Activated T-cell treated with anti-CD3 and anti-CD28 coated beads for 48 hours (primary cell): ENCODE measurements around the gene AZI2.

Experiments used
- DNase-seq: peaks from one replicate; pipeline ENCODE4 v3.0.0-alpha.2; 2020; ENCODE audit warnings: low read depth

Gene AZI2

GRCh38 chr3:28301688-28302087, 46.9 kb downstream of the AZI2 start:
- no peak for DNase-seq

GRCh38 chr3:28300345-28300962, 48.2 kb downstream of the AZI2 start:
- no peak for DNase-seq

GRCh38 chr3:28299705-28300104, 48.9 kb downstream of the AZI2 start:
- no peak for DNase-seq

GRCh38 chr3:28295898-28296490, 52.6 kb downstream of the AZI2 start:
- no peak for DNase-seq

- no peak for DNase-seq
Measured at GRCh38 chr3:28294667-28295413, 53.8 kb downstream of the AZI2 start.

- no peak for DNase-seq
Measured at GRCh38 chr3:28292622-28293021, 56.0 kb downstream of the AZI2 start.

GRCh38 chr3:28291577-28291976, 57.0 kb downstream of the AZI2 start:
- no peak for DNase-seq

GRCh38 chr3:28290863-28291300, 57.7 kb downstream of the AZI2 start:
- no peak for DNase-seq

GRCh38 chr3:28287046-28287445, 61.6 kb downstream of the AZI2 start:
- no peak for DNase-seq

- DNase-seq = no peak
Measured at GRCh38 chr3:28286595-28286994, 62.0 kb downstream of the AZI2 start.

- DNase-seq = no peak
Measured at GRCh38 chr3:28280781-28281180, 67.8 kb downstream of the AZI2 start.

GRCh38 chr3:28279770-28280169, 68.9 kb downstream of the AZI2 start:
- no peak for DNase-seq

GRCh38 chr3:28278918-28279317, 69.7 kb downstream of the AZI2 start:
- DNase-seq = no peak

- no peak for DNase-seq
Measured at GRCh38 chr3:28273837-28274236, 74.8 kb downstream of the AZI2 start.
